Activated gamma-delta T cell (primary cell): ENCODE results near the gene SERAC1.
"Not testable (repeated sequence)": the region's sequence is repeated elsewhere in the genome, so short reads cannot be mapped to it uniquely, and the experiment has no call there.

Experiments used
- DNase-seq: peaks from one replicate; lab custom pipeline; 2025; lab: John Stamatoyannopoulos, UW

SERAC1 gene

GRCh38 chr6:158174514-158174913, 6.5 kb upstream of the SERAC1 start:
- DNase-seq, result no peak

DNA sequence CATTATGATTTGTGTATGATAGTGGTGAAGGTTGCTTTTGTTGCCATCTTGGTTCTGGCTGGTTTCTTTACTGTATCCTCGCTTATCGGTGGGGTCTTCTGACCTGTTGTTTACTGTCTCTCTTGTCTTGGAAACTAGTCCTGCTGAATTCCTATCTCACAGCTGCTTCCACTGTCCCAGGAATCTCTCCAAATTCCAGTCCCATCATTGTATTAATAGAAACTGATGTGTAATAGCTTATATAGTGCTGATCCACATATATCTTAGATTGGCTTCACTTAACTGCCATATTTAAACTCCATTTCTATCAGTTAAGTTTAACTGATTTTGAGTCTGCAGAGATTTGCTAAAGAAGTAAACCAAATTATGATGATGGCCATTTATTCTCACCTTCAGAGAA, 6.0 kb upstream of the SERAC1 start:
- no peak for DNase-seq

DNA sequence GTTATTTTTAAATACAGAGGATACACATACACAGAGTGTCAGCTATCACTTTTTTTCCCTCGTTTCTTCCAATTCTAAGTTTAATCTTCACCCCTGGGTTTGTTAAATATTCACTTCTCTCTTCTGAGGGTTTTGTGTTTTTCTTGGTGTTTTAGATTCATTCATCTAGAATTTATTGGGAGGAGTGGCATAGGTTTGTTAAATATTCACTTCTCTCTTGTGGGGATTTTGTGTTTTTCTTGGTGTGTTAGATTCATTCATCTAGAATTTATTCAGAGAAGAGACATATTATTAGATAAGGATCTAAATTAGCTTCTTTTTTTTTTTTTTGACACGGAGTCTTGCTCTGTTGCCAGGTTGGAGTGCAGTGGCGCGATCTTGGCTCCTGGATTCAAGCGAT, 3.9 kb upstream of the SERAC1 start:
- no peak for DNase-seq

GRCh38 chr6:158170656-158171081, 2.6 kb upstream of the SERAC1 start:
- DNase-seq, result no peak

DNA sequence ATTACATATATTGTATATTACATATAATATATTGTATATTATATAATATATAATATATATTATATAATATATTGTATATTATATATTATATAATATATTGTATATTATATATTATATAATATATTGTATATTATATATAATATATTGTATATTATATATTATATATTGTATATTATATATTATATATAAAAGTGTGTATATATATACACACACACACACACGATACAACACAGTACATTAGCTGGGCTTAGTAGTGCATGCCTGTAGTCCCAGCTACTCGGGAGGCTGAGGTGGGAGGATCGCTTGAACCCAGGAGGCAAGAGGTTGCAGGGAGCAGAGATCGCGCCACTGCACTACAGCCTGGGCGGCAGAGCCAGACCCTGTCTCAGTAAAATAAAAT, 1.6 kb upstream of the SERAC1 start:
- not testable (repeated sequence) for DNase-seq

- DNase-seq, result no peak
Observed at GRCh38 chr6:158165919-158166416, 2.1 kb downstream of the SERAC1 start.

GRCh38 chr6:158164579-158165170, 3.4 kb downstream of the SERAC1 start:
- DNase-seq, result no peak

- DNase-seq, result no peak
Observed at GRCh38 chr6:158161566-158162254, 6.4 kb downstream of the SERAC1 start.

- DNase-seq, result no peak
Observed at GRCh38 chr6:158160932-158161539, 7.0 kb downstream of the SERAC1 start.

- no peak for DNase-seq
Observed at GRCh38 chr6:158158748-158159147, 9.3 kb downstream of the SERAC1 start.

DNA sequence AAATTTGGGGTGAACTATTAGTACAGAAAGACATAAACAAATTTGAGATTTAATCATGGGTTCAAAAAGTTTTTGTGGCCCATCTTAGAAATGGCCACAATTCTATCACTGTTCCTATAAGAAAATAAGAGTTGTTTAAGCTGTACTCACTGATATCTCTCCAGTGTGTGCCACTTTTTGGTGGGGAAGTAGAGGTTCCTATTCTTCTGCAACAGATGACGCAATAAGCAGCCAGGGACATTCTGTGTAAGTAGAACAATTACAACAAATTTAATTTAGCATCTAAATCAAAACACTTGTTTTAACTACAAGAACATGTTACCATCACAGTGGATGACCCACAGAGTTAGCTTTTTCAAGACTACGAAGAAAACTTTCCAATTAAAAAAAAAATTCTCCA, 9.9 kb downstream of the SERAC1 start:
- no peak for DNase-seq

DNA sequence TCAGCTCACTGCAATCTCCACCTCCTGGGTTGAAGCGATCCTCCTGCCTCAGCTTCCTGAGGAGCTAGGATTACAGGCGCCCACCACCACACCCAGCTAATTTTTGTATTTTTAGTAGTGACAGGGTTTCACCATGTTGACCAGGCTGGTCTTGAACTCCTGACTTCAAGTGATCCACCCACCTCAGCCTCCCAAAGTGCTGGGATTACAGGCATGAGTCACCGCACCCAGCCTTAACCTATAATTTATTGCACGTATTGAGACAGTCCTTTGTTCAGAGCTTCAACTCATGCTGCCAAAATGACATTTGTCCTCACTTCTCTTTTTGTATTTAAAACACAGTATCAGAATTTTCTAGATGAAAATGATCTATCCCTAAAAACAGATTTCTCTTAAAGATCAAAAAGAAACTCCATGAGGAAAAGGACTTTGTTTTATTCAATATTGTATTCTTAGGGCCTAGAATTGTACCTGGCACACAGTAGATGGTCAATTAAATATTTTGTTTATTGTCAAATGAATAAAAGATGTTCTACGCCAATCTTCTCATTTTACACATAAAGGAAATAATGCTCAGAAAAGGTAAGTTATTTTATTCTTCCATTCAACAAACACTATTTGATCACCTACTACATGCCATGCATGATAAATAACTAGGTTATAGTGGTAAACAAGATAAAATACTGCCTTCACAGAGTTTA, 10.8 kb downstream of the SERAC1 start:
- DNase-seq, result no peak

DNA sequence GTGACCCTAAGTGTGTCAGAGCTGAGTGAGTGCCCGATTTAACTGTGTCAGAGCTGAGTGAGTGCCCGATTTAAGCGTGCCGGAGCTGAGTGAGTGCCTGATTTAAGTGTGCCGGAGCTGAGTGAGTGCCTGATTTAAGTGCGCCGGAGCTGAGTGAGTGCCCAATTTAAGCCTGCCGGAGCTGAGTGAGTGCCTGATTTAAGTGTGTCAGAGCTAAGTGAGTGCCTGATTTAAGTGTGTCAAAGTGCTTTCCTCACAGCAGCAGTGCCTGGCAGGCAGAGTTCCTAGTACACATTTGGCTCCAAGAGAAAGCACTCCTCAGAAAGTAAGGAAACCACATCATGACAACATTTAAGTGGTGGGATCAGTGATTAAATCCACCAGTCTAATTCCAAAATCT, 13.2 kb downstream of the SERAC1 start:
- DNase-seq, result no peak

GRCh38 chr6:158153576-158153975, 14.5 kb downstream of the SERAC1 start:
- no peak for DNase-seq

GRCh38 chr6:158152659-158153058, 15.4 kb downstream of the SERAC1 start:
- DNase-seq, result no peak

DNA sequence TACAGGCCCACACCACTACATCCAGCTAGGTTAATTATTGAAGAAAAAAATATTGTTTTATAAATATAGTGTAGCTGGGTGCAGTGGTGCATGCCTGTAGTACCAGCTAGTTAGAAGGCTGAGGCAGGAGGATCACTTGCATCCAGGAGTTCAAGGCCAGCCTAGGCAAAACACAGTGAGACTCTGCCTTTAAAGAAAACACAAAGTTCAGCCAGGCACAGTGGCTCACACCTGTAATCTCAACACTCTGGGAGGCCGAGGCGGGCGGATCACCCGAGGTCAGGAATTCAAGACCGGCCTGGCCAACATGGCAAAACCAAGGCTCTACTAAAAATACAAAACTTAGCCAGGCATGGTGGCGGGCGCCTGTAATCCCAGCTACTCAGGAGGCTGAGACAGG, 16.0 kb downstream of the SERAC1 start:
- not testable (repeated sequence) for DNase-seq

DNA sequence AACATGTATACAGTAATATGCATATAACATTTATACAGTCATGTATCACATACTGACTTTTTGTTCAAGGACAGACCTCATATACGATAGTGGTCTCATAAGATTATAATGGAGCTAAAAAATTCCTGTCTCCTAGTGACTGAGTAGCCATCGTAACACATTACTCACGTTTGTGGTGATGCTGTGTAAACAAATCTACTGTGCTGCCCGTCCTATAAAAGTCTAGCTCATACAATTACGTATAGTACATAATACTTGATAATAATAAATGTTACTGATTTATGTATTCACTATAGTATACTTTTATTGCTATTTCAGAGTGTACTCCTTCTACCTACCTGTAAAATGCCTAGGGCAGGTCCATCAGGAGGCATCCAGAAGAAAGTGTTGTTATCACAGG, 17.4 kb downstream of the SERAC1 start:
- DNase-seq, result no peak

DNA sequence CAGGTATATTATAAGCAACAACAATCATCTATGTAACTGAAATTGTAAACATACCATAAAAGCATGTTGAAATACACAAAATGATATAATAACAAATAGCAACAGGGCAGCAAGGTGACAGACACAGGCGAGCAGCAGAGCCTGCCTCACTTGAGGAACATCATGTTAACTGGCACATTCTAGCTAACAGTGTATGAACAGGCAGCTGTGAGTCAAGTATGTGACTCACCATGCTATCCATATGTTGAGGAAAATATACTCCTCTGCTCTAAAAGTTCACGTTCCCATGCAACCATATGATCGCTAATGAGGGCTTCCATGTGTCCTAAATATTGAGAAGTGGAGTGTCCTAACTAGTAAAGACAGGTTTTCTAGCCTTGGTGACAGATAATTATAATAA, 18.4 kb downstream of the SERAC1 start:
- DNase-seq, result no peak

DNA sequence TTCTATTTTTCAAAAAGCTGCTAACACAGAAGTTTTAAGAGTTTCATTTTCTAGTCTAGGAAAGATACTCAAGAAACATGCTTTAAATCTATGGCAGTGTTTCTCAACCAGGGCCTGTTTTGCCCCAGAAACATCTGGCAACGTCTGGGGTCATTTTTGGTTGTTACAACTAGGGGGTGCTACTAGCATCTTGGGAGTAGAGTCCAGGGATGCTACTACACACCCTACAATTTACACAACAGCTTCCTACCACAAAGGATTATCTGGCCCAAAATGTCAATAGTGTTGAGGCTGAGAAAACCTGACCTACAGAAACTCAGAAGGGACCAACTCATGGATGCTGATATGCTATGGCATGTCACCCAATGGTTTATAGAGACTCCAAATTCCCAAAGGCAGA, 24.4 kb downstream of the SERAC1 start:
- no peak for DNase-seq

- DNase-seq, result no peak
Observed at GRCh38 chr6:158142789-158143188, 25.3 kb downstream of the SERAC1 start.

GRCh38 chr6:158131926-158132325, 36.1 kb downstream of the SERAC1 start:
- no peak for DNase-seq

DNA sequence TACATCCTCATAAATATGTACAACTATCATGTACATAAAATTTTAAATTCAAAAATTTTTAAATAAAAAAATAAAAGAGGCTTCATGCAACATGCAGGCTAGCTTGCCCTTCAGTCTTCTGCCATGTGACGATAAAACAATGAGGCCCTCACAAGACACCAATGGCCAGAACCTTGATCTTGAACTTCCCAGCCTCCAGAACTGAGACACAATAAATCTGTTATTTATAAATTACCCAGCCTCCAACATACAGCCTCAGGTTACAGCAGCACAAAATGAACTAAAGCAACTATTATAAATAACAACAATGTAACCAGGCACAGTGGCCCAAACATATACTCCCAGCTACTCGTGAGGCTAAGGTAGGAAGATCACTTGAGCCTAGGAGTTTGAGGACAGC, 42.8 kb downstream of the SERAC1 start:
- DNase-seq, result no peak

GRCh38 chr6:158124288-158124687, 43.8 kb downstream of the SERAC1 start:
- DNase-seq, result no peak
